ENCODE results near the gene HAS3.
"Not testable (repeated sequence)": the region's sequence is repeated elsewhere in the genome, so short reads cannot be mapped to it uniquely, and the experiment has no call there.

HAS3 gene

GRCh38 chr16:69143116-69143515 lies 37.7 kb downstream of the HAS3 start:
- DNase-seq (ENCODE audit: low read depth in 2 of 2) = no peak

GRCh38 chr16:69145658-69146057 lies 40.2 kb downstream of the HAS3 start:
- no peak for DNase-seq (ENCODE audit: low read depth in 2 of 2)

- DNase-seq (ENCODE audit: low read depth in 2 of 2) = not testable (repeated sequence)
Observed at GRCh38 chr16:69149621-69150020, 44.2 kb downstream of the HAS3 start.

GRCh38 chr16:69150146-69150865 lies 44.9 kb downstream of the HAS3 start:
- peak; percentile 55 to 59 for DNase-seq (ENCODE audit: low read depth in 2 of 2)

- DNase-seq (ENCODE audit: low read depth in 2 of 2) = no peak
Observed at GRCh38 chr16:69157196-69157595, 51.7 kb downstream of the HAS3 start.

GRCh38 chr16:69160192-69160591 lies 54.7 kb downstream of the HAS3 start:
- DNase-seq (ENCODE audit: low read depth in 2 of 2) = no peak

GRCh38 chr16:69165584-69165983 lies 60.1 kb downstream of the HAS3 start:
- DNase-seq (ENCODE audit: low read depth in 2 of 2) = no peak

GRCh38 chr16:69166221-69166833 lies 60.9 kb downstream of the HAS3 start:
- no peak for DNase-seq (ENCODE audit: low read depth in 2 of 2)

GRCh38 chr16:69166946-69167930 lies 61.8 kb downstream of the HAS3 start:
- DNase-seq (ENCODE audit: low read depth in 2 of 2) = no peak

All from fibroblast of skin of left biceps (primary cell).